ENCODE measurements around the gene UBE2E3. TPM values are rescaled to one million over a fixed set of nuclear protein-coding genes. Genes with fewer than 3 reads are reported as not detected.

UBE2E3 gene
- total RNA-seq, 1 experiment from 2014 or later = 119 TPM

DNA sequence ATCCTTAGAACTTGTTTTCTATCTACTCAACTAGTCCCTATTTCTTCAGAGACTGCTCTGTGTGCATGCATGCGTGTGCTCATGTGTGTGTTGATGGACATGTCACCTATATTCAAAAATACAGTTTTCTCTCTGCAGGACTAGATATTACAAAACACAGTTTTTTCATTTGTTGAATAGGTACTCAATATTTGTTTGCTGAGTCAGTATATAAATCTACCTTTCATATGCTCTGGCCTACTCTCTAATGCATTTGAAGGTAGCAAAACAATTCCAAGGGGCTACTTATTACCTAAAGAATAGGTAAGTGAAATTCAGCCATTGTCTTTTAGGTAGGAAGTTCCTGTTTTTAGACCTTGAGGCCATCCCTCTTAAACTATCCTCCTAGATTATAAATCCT, 8.6 kb upstream of the UBE2E3 start:
- in situ Hi-C loops (cut with HindIII; ENCODE audit: low sequenced_read_pairs) = no loop called here
- DNase-seq (ENCODE audit: low spot score) = no peak

GRCh38 chr2:180975585-180975984, 4.8 kb upstream of the UBE2E3 start:
- DNase-seq (ENCODE audit: low spot score) = no peak
- in situ Hi-C loops (cut with HindIII; ENCODE audit: low sequenced_read_pairs) = no loop called here

DNA sequence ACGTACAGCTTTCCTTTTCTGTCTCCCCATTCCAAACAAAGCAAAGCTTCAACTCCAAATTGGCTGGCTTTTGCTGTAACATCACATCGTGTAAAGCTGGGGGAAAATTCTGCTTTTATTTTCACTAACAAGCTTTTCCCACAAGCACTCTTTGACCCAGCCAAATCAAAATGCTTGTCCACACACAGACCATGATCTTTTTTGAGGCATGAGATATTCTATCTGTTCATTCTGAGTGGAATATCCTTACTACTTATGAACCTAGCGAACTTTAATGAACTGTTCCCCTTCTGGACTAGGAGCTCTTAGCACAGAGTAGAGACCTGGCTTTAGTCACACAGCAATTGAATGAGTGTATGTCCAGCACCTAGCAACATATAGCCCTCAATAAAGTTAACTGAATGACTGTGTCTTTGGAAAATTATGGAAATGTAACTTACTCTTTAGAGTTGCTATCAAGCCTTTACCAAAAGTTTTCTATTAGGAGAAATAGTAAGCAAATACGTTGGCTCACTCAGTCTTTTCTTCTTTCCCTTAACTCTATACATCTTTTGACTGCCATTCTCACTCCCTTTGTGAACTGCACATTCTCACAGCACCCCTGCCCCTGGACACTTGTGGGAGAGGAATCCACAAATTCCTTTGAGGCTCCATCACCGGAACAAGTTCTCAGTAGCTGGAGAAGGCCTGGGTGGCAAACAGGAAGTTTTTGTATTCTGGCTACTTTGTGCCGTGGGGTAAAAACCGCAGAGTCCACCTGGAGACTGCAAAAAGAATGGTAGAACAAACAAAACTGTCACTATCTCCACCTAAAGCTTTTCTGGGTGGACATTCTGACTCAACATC, 1.3 kb upstream of the UBE2E3 start:
- peak; percentile 46 for DNase-seq (ENCODE audit: low spot score)
- in situ Hi-C loops (cut with HindIII; ENCODE audit: low sequenced_read_pairs) = no loop called here

- peak; percentile 39 for DNase-seq (ENCODE audit: low spot score)
Measured at GRCh38 chr2:180979749-180980105, 678 bp upstream of the UBE2E3 start.

GRCh38 chr2:180980943-180981911, 822 bp downstream of the UBE2E3 start:
- in situ Hi-C loops (cut with HindIII; ENCODE audit: low sequenced_read_pairs) = no loop called here
- DNase-seq (ENCODE audit: low spot score) = peak; percentile 64

More at GRCh38 chr2:180979749-180980105, 678 bp upstream of the UBE2E3 start:
- in situ Hi-C loops (cut with HindIII; ENCODE audit: low sequenced_read_pairs) = no loop called here

GRCh38 chr2:180983468-180984242, 3.2 kb downstream of the UBE2E3 start:
- in situ Hi-C loops (cut with HindIII; ENCODE audit: low sequenced_read_pairs) = no loop called here
- peak; percentile 83 for DNase-seq (ENCODE audit: low spot score)

DNA sequence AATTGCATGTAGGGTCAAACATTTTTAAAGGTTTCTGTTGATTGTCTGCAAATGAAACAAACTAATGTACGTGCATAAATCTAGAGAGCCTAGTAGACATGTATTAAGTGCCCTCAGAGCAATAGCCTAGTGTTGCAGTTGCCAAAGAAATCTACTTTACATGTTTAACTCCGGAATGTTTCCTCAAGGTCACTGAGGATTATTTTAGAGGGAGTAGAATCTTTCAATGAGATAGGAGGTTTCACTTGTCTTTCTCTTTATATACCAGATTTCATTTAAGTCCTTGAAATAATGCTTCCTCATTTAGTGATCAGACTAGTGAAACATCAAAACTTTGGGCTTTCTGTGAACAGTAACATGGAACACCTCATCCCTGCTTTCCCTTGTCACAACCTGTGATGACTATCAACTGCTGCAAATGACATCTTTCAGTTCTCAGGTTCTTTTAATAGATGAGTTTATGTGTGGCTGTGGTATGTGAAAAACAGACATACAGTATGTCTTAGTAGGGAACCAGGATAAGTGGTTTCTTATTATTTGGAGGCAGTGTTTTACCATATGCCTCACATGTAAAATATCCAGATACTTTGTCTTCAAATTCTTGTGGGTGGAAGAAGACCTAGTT, 5.5 kb downstream of the UBE2E3 start:
- in situ Hi-C loops (cut with HindIII; ENCODE audit: low sequenced_read_pairs) = no loop called here
- DNase-seq (ENCODE audit: low spot score) = no peak

DNA sequence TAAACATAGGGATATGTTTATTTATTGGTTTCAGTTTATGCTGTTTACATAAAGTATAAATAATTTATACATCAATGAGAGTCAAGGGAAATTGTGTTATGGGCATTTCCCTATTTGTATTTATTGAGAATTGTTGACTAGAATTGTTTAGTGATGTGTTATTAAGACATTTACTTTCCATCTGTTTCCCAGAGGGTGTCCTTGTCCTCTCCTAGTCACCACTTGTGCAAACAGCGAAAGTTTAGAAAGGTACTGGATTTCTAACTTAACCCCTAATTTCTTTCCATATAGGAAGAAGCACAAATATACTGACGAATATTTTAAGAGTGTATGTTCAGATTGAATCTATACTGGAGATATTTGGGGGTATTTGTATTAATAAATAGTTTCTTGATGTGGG, 6.7 kb downstream of the UBE2E3 start:
- in situ Hi-C loops (cut with HindIII; ENCODE audit: low sequenced_read_pairs) = no loop called here
- peak; percentile 60 for DNase-seq (ENCODE audit: low spot score)

GRCh38 chr2:180990337-180990736, 9.9 kb downstream of the UBE2E3 start:
- DNase-seq (ENCODE audit: low spot score) = no peak
- in situ Hi-C loops (cut with HindIII; ENCODE audit: low sequenced_read_pairs) = no loop called here

- in situ Hi-C loops (cut with HindIII; ENCODE audit: low sequenced_read_pairs) = no loop called here
- no peak for DNase-seq (ENCODE audit: low spot score)
Measured at GRCh38 chr2:180990794-180991193, 10.4 kb downstream of the UBE2E3 start.

- in situ Hi-C loops (cut with HindIII; ENCODE audit: low sequenced_read_pairs) = no loop called here
- no peak for DNase-seq (ENCODE audit: low spot score)
Measured at GRCh38 chr2:180991361-180991760, 11.0 kb downstream of the UBE2E3 start.

- DNase-seq (ENCODE audit: low spot score) = no peak
- in situ Hi-C loops (cut with HindIII; ENCODE audit: low sequenced_read_pairs) = no loop called here
Measured at GRCh38 chr2:180991820-180992219, 11.4 kb downstream of the UBE2E3 start.

GRCh38 chr2:180992994-180993393, 12.6 kb downstream of the UBE2E3 start:
- no peak for DNase-seq (ENCODE audit: low spot score)
- in situ Hi-C loops (cut with HindIII; ENCODE audit: low sequenced_read_pairs) = no loop called here

- in situ Hi-C loops (cut with HindIII; ENCODE audit: low sequenced_read_pairs) = no loop called here
- DNase-seq (ENCODE audit: low spot score) = no peak
Measured at GRCh38 chr2:180999274-180999964, 19.0 kb downstream of the UBE2E3 start.

GRCh38 chr2:181004647-181005325, 24.4 kb downstream of the UBE2E3 start:
- DNase-seq (ENCODE audit: low spot score) = no peak
- in situ Hi-C loops (cut with HindIII; ENCODE audit: low sequenced_read_pairs) = no loop called here

GRCh38 chr2:181005326-181005655, 24.9 kb downstream of the UBE2E3 start:
- DNase-seq (ENCODE audit: low spot score) = no peak
- in situ Hi-C loops (cut with HindIII; ENCODE audit: low sequenced_read_pairs) = no loop called here

GRCh38 chr2:181005809-181006208, 25.4 kb downstream of the UBE2E3 start:
- in situ Hi-C loops (cut with HindIII; ENCODE audit: low sequenced_read_pairs) = no loop called here
- no peak for DNase-seq (ENCODE audit: low spot score)
